H1 (cell line): ENCODE data around the gene ARHGAP26. TPM values are rescaled to one million over a fixed set of nuclear protein-coding genes. Genes with fewer than 3 reads are reported as not detected.

Source experiments
- CTCF ChIA-PET: fragments of 300-600 bp; sonication (Branson Sonifier 250); formaldehyde crosslinking; loops from one replicate; lab custom pipeline; 2021; ENCODE audit not compliant: partially characterized antibody; lab: Charles Lee
- POLR2A ChIA-PET: fragments of 300-600 bp; sonication (Branson Sonifier 250); formaldehyde crosslinking; loops from one replicate; lab custom pipeline; 2021; ENCODE audit warnings: inconsistent platforms; ENCODE audit not compliant: partially characterized antibody; lab: Charles Lee
- DNase-seq, 2 experiments: peaks; one replicate each; pipeline versions ENCODE4 v3.0.0 to v3.0.0-alpha.2; 2010 to 2022; ENCODE audit warnings: low spot score in 2 of 2, low read depth in 1 of 2, mixed read lengths in 1 of 2
- FAIRE-seq: peaks from 2 replicates; lab custom pipeline; 2011; peaks lifted over from hg19 to GRCh38; lab: Jason Lieb, UNC
- H2AFZ ChIP-seq: 2 replicates; pipeline ENCODE4 v1.8.1; 2012; ENCODE audit warnings: low read length, inconsistent platforms
- H2AK5ac ChIP-seq: 2 replicates; pipeline ENCODE4 v1.6.1; 2013; ENCODE audit warnings: low read depth, low read length
- H2BK120ac ChIP-seq: replicated peaks from 2 replicates; pipeline ENCODE3; 2013; ENCODE audit warnings: low read depth, low read length, inconsistent platforms
- H2BK12ac ChIP-seq: 2 replicates; pipeline ENCODE4 v1.6.1; 2013; ENCODE audit warnings: low read depth, low read length
- H2BK15ac ChIP-seq: 2 replicates; pipeline ENCODE4 v1.6.1; 2013; ENCODE audit warnings: low read length
- H2BK20ac ChIP-seq: 2 replicates; pipeline ENCODE4 v1.6.1; 2013; ENCODE audit warnings: low read length
- H2BK5ac ChIP-seq: 2 replicates; pipeline ENCODE4 v1.6.1; 2013; ENCODE audit warnings: low read depth, low read length
- H3K14ac ChIP-seq: 2 replicates; pipeline ENCODE4 v1.6.1; 2013; ENCODE audit warnings: inconsistent platforms; ENCODE audit not compliant: insufficient read length
- H3K18ac ChIP-seq: 2 replicates; pipeline ENCODE4 v1.6.1; 2013; ENCODE audit warnings: low read length; ENCODE audit errors: extremely low read depth
- H3K23ac ChIP-seq: 2 replicates; pipeline ENCODE4 v1.6.1; 2013; ENCODE audit warnings: inconsistent platforms; ENCODE audit not compliant: insufficient read length
- H3K23me2 ChIP-seq: 2 replicates; pipeline ENCODE4 v1.6.1; 2013; ENCODE audit warnings: low read depth, low read length
- H3K27ac ChIP-seq: 2 replicates; pipeline ENCODE4 v1.6.1; 2011; ENCODE audit warnings: low read depth, low read length, inconsistent platforms
- H3K27me3 ChIP-seq, 4 experiments: replicated peaks in 1 of 4; 1 replicate in 1 of 4; 2 replicates in 3 of 4; pipeline versions ENCODE4 v1.6.1 to v1.8.1; 2011 to 2013; ENCODE audit warnings: low read length in 3 of 4, mild to moderate bottlenecking in 3 of 4, inconsistent platforms in 2 of 4, mixed read lengths in 2 of 4, moderate library complexity in 1 of 4; ENCODE audit not compliant: control insufficient read depth in 3 of 4, insufficient read depth in 3 of 4; ENCODE audit errors: extremely low read depth in 1 of 4
- H3K36me3 ChIP-seq, 4 experiments: 2 replicates each; pipeline versions ENCODE4 v1.6.1 to v1.8.1; 2011 to 2013; ENCODE audit warnings: mild to moderate bottlenecking in 4 of 4, low read length in 3 of 4, moderate library complexity in 2 of 4, control low read depth in 1 of 4, inconsistent platforms in 1 of 4; ENCODE audit not compliant: insufficient read depth in 4 of 4, control insufficient read depth in 2 of 4
- H3K4ac ChIP-seq: replicated peaks from 2 replicates; pipeline ENCODE3; 2013; ENCODE audit warnings: low read length, low read depth, mixed read lengths, inconsistent platforms; ENCODE audit not compliant: insufficient read length
- H3K4me1 ChIP-seq, 4 experiments: replicated peaks in 1 of 4; 1 replicate in 1 of 4; 2 replicates in 3 of 4; pipeline versions ENCODE4 v1.6.1 to v1.8.1; 2011 to 2013; ENCODE audit warnings: low read length in 3 of 4, inconsistent platforms in 2 of 4, mixed read lengths in 1 of 4; ENCODE audit not compliant: insufficient read depth in 4 of 4, control insufficient read depth in 3 of 4
- H3K4me2 ChIP-seq, 2 experiments: 2 replicates each; pipeline versions ENCODE4 v1.6.1 to v1.8.1; 2011 to 2013; ENCODE audit warnings: low read depth in 2 of 2, low read length in 2 of 2, control low read depth in 1 of 2, inconsistent platforms in 1 of 2, mild to moderate bottlenecking in 1 of 2; ENCODE audit not compliant: insufficient read depth in 1 of 2
- H3K4me3 ChIP-seq, 4 experiments: fragments of 200-600, 300-600 bp in 1 of 4; sonication (generic), shearing (Covaris generic), sonication (Bioruptor Twin) in 1 of 4; 2 replicates each; pipeline versions ENCODE4 v1.5.1 to v1.8.1; 2011 to 2016; ENCODE audit warnings: low read length in 4 of 4, low read depth in 3 of 4, control low read depth in 2 of 4, inconsistent platforms in 2 of 4, mild to moderate bottlenecking in 2 of 4, mixed read lengths in 1 of 4, moderate library complexity in 1 of 4; ENCODE audit not compliant: insufficient read depth in 2 of 4; ENCODE audit errors: extremely low read depth in 1 of 4
- H3K56ac ChIP-seq: replicated peaks from 2 replicates; pipeline ENCODE3; 2013; ENCODE audit warnings: low read depth, mild to moderate bottlenecking, mixed read lengths, low read length, inconsistent platforms; ENCODE audit not compliant: insufficient read length
- H3K79me1 ChIP-seq: 2 replicates; pipeline ENCODE4 v1.6.1; 2013; ENCODE audit warnings: low read depth, low read length, control low read depth
- H3K79me2 ChIP-seq, 2 experiments: 2 replicates each; pipeline versions ENCODE4 v1.6.1 to v1.8.1; 2012 to 2013; ENCODE audit warnings: low read length in 2 of 2, mild to moderate bottlenecking in 2 of 2, inconsistent platforms in 1 of 2; ENCODE audit not compliant: insufficient read depth in 2 of 2, control insufficient read depth in 1 of 2
- H3K9ac ChIP-seq, 4 experiments: replicated peaks in 1 of 4; 1 replicate in 1 of 4; 2 replicates in 3 of 4; pipeline versions ENCODE4 v1.6.1 to v1.8.1; 2011 to 2013; ENCODE audit warnings: low read depth in 3 of 4, low read length in 3 of 4, control low read depth in 2 of 4, mild to moderate bottlenecking in 2 of 4, moderate library complexity in 2 of 4, inconsistent platforms in 1 of 4; ENCODE audit errors: extremely low read depth in 1 of 4
- H3K9me3 ChIP-seq, 2 experiments: 2 replicates each; pipeline versions ENCODE4 v1.6.1 to v1.8.1; 2012 to 2013; ENCODE audit warnings: mild to moderate bottlenecking in 2 of 2, moderate library complexity in 2 of 2, control low read depth in 1 of 2, inconsistent platforms in 1 of 2, low read depth in 1 of 2, low read length in 1 of 2, mixed read lengths in 1 of 2; ENCODE audit not compliant: insufficient read depth in 2 of 2
- H4K20me1 ChIP-seq, 2 experiments: replicated peaks in 1 of 2; 2 replicates each; pipeline versions ENCODE3 to v1.8.1; 2011 to 2013; ENCODE audit warnings: inconsistent platforms in 2 of 2, low read length in 2 of 2, mild to moderate bottlenecking in 1 of 2; ENCODE audit not compliant: insufficient read depth in 2 of 2, control insufficient read depth in 1 of 2
- H4K5ac ChIP-seq: 2 replicates; pipeline ENCODE4 v1.6.1; 2013; ENCODE audit warnings: low read length, low read depth, mixed read lengths, inconsistent platforms; ENCODE audit not compliant: insufficient read length
- H4K8ac ChIP-seq: 2 replicates; pipeline ENCODE4 v1.8.0; 2013; ENCODE audit warnings: mild to moderate bottlenecking, moderate library complexity, low read length, inconsistent platforms; ENCODE audit not compliant: insufficient read depth; ENCODE audit errors: extremely low read depth
- H4K91ac ChIP-seq: replicated peaks from 2 replicates; pipeline ENCODE3; 2013; ENCODE audit warnings: low read length, mixed read lengths, inconsistent platforms; ENCODE audit not compliant: insufficient read length
- ASH2L ChIP-seq: fragments of 200-600, 300-600 bp; sonication (generic); IDR thresholded peaks from one replicate; pipeline ENCODE4 v1.7.1; 2017; ENCODE audit warnings: low read length
- CREB1 ChIP-seq: IDR thresholded peaks from 2 replicates; pipeline ENCODE4 v1.6.1; 2012; ENCODE audit warnings: inconsistent platforms
- EGR1 ChIP-seq: IDR thresholded peaks from 2 replicates; pipeline ENCODE4 v1.6.1; 2011; ENCODE audit warnings: low read depth, low read length, borderline replicate concordance
- EP300 ChIP-seq, 2 experiments: IDR thresholded peaks; 1 replicate in 1 of 2; 2 replicates in 1 of 2; pipeline ENCODE4 v1.6.1; 2011 to 2012; ENCODE audit warnings: low read depth in 2 of 2, low read length in 2 of 2, mild to moderate bottlenecking in 2 of 2, borderline replicate concordance in 1 of 2, inconsistent platforms in 1 of 2, moderate library complexity in 1 of 2
- HDAC2 ChIP-seq, 2 experiments: fragments of 300-600 bp in 1 of 2; sonication (generic) in 1 of 2; IDR thresholded peaks; 2 replicates each; pipeline ENCODE4 v1.6.1; 2011 to 2012; ENCODE audit warnings: low read depth in 2 of 2, low read length in 2 of 2, mild to moderate bottlenecking in 2 of 2, moderate library complexity in 2 of 2, borderline replicate concordance in 1 of 2, inconsistent platforms in 1 of 2
- JUND ChIP-seq: IDR thresholded peaks from 2 replicates; pipeline ENCODE4 v1.6.1; 2011; ENCODE audit warnings: mild to moderate bottlenecking, improper control_type of control experiment, low read length
- KDM1A ChIP-seq: fragments of 200-600, 300-600 bp; sonication (generic); IDR thresholded peaks from 2 replicates; pipeline ENCODE4 v1.7.1; 2016; ENCODE audit warnings: mild to moderate bottlenecking, low read length, borderline replicate concordance
- POLR2A ChIP-seq, 2 experiments: IDR thresholded peaks; 1 replicate in 1 of 2; 2 replicates in 1 of 2; pipeline ENCODE4 v1.6.1; 2011; ENCODE audit warnings: low read depth in 2 of 2, low read length in 2 of 2, mild to moderate bottlenecking in 2 of 2; ENCODE audit errors: control extremely low read depth in 1 of 2
- SAP30 ChIP-seq: fragments of 300-600 bp; sonication (generic); IDR thresholded peaks from 2 replicates; pipeline ENCODE4 v1.7.1; 2012; ENCODE audit warnings: low read length, moderate library complexity, mild to moderate bottlenecking, inconsistent platforms; ENCODE audit not compliant: insufficient read depth, insufficient replicate concordance
- SIX5 ChIP-seq: IDR thresholded peaks from 2 replicates; pipeline ENCODE4 v1.6.1; 2011; ENCODE audit warnings: mild to moderate bottlenecking, low read depth, low read length
- SRF ChIP-seq: IDR thresholded peaks from 2 replicates; pipeline ENCODE4 v1.6.1; 2011; ENCODE audit warnings: mild to moderate bottlenecking, low read depth, low read length, moderate library complexity
- TBP ChIP-seq: IDR thresholded peaks from 2 replicates; pipeline ENCODE4 v1.6.1; 2011; ENCODE audit warnings: low read depth, low read length, improper control_type of control experiment
- TEAD4 ChIP-seq: IDR thresholded peaks from 2 replicates; pipeline ENCODE4 v1.6.1; 2012; ENCODE audit warnings: low read depth, low read length, inconsistent platforms, mixed read lengths
- WGBS, 2 experiments: shearing (Covaris generic) in 1 of 2; methylation state at CpG; one replicate each; pipeline versions ENCODE4 v1.1.6 to v1.1.7; 2013 to 2015; ENCODE audit warnings: low lambda C conversion rate in 2 of 2, mixed read lengths in 2 of 2, inconsistent platforms in 1 of 2, low coverage in 1 of 2, missing lambda C conversion rate in 1 of 2; ENCODE audit not compliant: insufficient replicate concordance in 2 of 2, insufficient coverage in 1 of 2, insufficient read length in 1 of 2; ENCODE audit errors: extremely low coverage in 1 of 2, missing lambda C conversion rate in 1 of 2; 5-methylcytosine and 5-hydroxymethylcytosine counted together
- polyA plus RNA-seq, 7 experiments: library from polyadenylated mRNA; depleted of rRNA in 3 of 7; stranded (reverse) in 5 of 7; unstranded in 2 of 7; fragments of >200 nt in 5 of 7; fragments of 200-250 nt in 2 of 7; gene quantifications; 1 replicate in 5 of 7; 2 replicates in 1 of 7; 4 replicates in 1 of 7; pipeline versions ENCODE4 v1.2.1 to v1.2.3, GENCODE V29; 2011 to 2013; ENCODE audit warnings: missing spikeins in 2 of 7, mixed read lengths in 2 of 7
- total RNA-seq: library from RNA; stranded (reverse); fragmentation: NEBNext Ultra II Directional; extraction: Animal tissue kit (Norgen Biotek cat#: 25700); gene quantifications from 2 replicates; pipeline ENCODE4 v1.2.1, GENCODE V29; 2021

ARHGAP26 gene
- total and polyA plus RNA-seq, 2 of the 8 experiments (the other 6 are each of a cell fraction or from before 2014, with no cell fraction given) = 7.1 to 24.8 TPM

- Histone ChIP-seq H3K4me1 (peaks cover 0 to 10% (median 3%) of the 10 kb centered on the region in 4 experiments; a peak in 5 of 7 replicates), H2AFZ (no peak overlapping the region), H2BK20ac (peak overlapping the region; percentile 87; the same call in 1 of the 2 replicates), H3K79me1 (no peaks in the 10 kb centered on the region), H3K79me2 (no peaks in the 10 kb centered on the region), H4K20me1 (no peaks in the 10 kb centered on the region), H3K4ac (no peak overlapping the region), H3K27me3 (no peaks in the 10 kb centered on the region), H4K91ac (peak overlapping the region; percentile 15), H3K27ac (no peak overlapping the region), H3K36me3 (no peaks in the 10 kb centered on the region), H4K5ac (no peak overlapping the region), H4K8ac (no peak overlapping the region), H2BK15ac (0 out of 2 replicates have a peak overlapping the region, but pooled peaks have one; percentile 61), H3K4me2 (peak overlapping the region; percentile 64 to 68), H2BK120ac (no peak overlapping the region), H3K4me3 (peak overlapping the region in 3 of 4 experiments; percentile 26 to 52 (median 36); a peak in 4 of 8 replicates), H3K9me3 (no peaks in the 10 kb centered on the region), H3K14ac (no peak overlapping the region), H3K23ac (no peak overlapping the region), H3K23me2 (no peaks in the 10 kb centered on the region), H2BK5ac (peak overlapping the region; percentile 86; the same call in 1 of the 2 replicates), H3K9ac (peak overlapping the region in 1 of 4 experiments; percentile 44; a peak in 2 of 7 replicates), H2AK5ac (no peak overlapping the region), H2BK12ac (peak overlapping the region; percentile 71; the same call in 1 of the 2 replicates), H3K18ac (no peak overlapping the region; the same call in 1 of the 2 replicates), H3K56ac (no peak overlapping the region)
- ChIA-PET CTCF (interaction anchor here (0.6 to 1.3 kb wide), 10 partner anchors 8 to 285 kb away, joined by 3 to 4 read pairs (median 3); no protein-coding TSS in a partner anchor), POLR2A (no interaction called here)
- 6% methylated on average over 16 of the region's 16 CpGs; no CpG with 5 or more reads in 1 of the 2 experiments for WGBS, 2 experiments
- FAIRE-seq (peak; percentile 68), DNase-seq (peak in 1 of 2 experiments; percentile 75)
- no peak for TF ChIP-seq SIX5
- TF ChIP-seq HDAC2 (IDR thresholded peaks at IDR 0.05; ENCODE audit: borderline replicate concordance in 1 of 2, low read depth in 2 of 2, low read length in 2 of 2) = 0 out of 4 replicates have a peak, but pooled peaks of 1 of the 2 experiments have one; percentile 38
- no peak for TF ChIP-seq POLR2A (IDR thresholded peaks at IDR 0.05; ENCODE audit: control extremely low read depth in 1 of 2, low read depth in 2 of 2, low read length in 2 of 2)
- peak in 1 of 2 experiments; percentile 37; a peak in 1 of 3 replicates for TF ChIP-seq EP300 (IDR thresholded peaks at IDR 0.05; ENCODE audit: borderline replicate concordance in 1 of 2, low read depth in 2 of 2, low read length in 2 of 2)
- 0 out of 2 replicates have a peak, but pooled peaks have one; percentile 7 for TF ChIP-seq KDM1A
- no peak for TF ChIP-seq JUND
- peak; percentile 6; the same call in 1 of the 2 replicates for TF ChIP-seq CREB1
- TF ChIP-seq EGR1 = peak; percentile 60; the same call in 1 of the 2 replicates
- no peak; the same call in 1 of the 2 replicates for TF ChIP-seq SRF
- TF ChIP-seq ASH2L = peak; percentile 83
- TF ChIP-seq TEAD4 = peak; percentile 73; the same call in 1 of the 2 replicates
- TF ChIP-seq TBP = no peak
- TF ChIP-seq SAP30 = no peak
Measured at GRCh38 chr5:143094087-143094521, 323.9 kb downstream of the ARHGAP26 start.
